GM18507 (cell line): ENCODE measurements around the gene MTURN.

Experiments used
- DNase-seq: peaks from one replicate; pipeline ENCODE4 v3.0.0; 2011; ENCODE audit warnings: low read depth; ENCODE audit not compliant: insufficient read length; ENCODE audit errors: extremely low spot score
- FAIRE-seq: peaks from 2 replicates; lab custom pipeline; 2011; peaks lifted over from hg19 to GRCh38; lab: Jason Lieb, UNC

Gene MTURN

GRCh38 chr7:30193336-30193943 is 58.7 kb downstream of the MTURN start:
- peak; percentile 69 for FAIRE-seq

GRCh38 chr7:30196408-30196807 is 61.6 kb downstream of the MTURN start:
- FAIRE-seq = no peak
- DNase-seq = no peak

More at GRCh38 chr7:30193336-30193943, 58.7 kb downstream of the MTURN start:
- DNase-seq = no peak

- DNase-seq (no peak), FAIRE-seq (no peak)
Observed at GRCh38 chr7:30197438-30197837, 62.7 kb downstream of the MTURN start.

- DNase-seq (no peak), FAIRE-seq (no peak)
Observed at GRCh38 chr7:30199271-30199670, 64.5 kb downstream of the MTURN start.

- FAIRE-seq (peak; percentile 55), DNase-seq (no peak)
Observed at GRCh38 chr7:30200591-30200990, 65.8 kb downstream of the MTURN start.

GRCh38 chr7:30201161-30201666 is 66.4 kb downstream of the MTURN start:
- FAIRE-seq (peak; percentile 95), DNase-seq (no peak)

GRCh38 chr7:30201921-30202320 is 67.1 kb downstream of the MTURN start:
- FAIRE-seq (no peak), DNase-seq (no peak)

- no peak for FAIRE-seq
- no peak for DNase-seq
Observed at GRCh38 chr7:30202671-30203070, 67.9 kb downstream of the MTURN start.

GRCh38 chr7:30206491-30206890 is 71.7 kb downstream of the MTURN start:
- FAIRE-seq (no peak), DNase-seq (no peak)

GRCh38 chr7:30206942-30207341 is 72.2 kb downstream of the MTURN start:
- DNase-seq (no peak), FAIRE-seq (no peak)

GRCh38 chr7:30207376-30207775 is 72.6 kb downstream of the MTURN start:
- DNase-seq = no peak
- FAIRE-seq = no peak

GRCh38 chr7:30209951-30210350 is 75.2 kb downstream of the MTURN start:
- no peak for DNase-seq
- no peak for FAIRE-seq
